GM23338 (cell line): ENCODE measurements around the gene ARMC9. TPM values are rescaled to one million over a fixed set of nuclear protein-coding genes. Genes with fewer than 3 reads are reported as not detected.
"Not testable (repeated sequence)": the region's sequence is repeated elsewhere in the genome, so short reads cannot be mapped to it uniquely, and the experiment has no call there.

Experiments used
- ATAC-seq: fragments of 200-7000 bp; cut with Tn5 transposase; 3 replicates; pipeline ENCODE4 v1.9.1; 2020
- DNase-seq: peaks from one replicate; pipeline ENCODE4 v3.0.0-alpha.2; 2015; ENCODE audit warnings: low spot score
- H2AFZ ChIP-seq: fragments of 200-600 bp; sonication (generic); 2 replicates; pipeline ENCODE4 v1.8.0; 2016; ENCODE audit warnings: antibody characterized with exemption, mild to moderate bottlenecking, moderate library complexity
- H3F3A ChIP-seq: fragments of 200-600 bp; sonication (generic); replicated peaks from 2 replicates; pipeline ENCODE4 v1.8.0; 2017; ENCODE audit warnings: antibody characterized with exemption, mixed run types, low read depth
- H3K27ac ChIP-seq: fragments of 200-600 bp; sonication (generic); 2 replicates; pipeline ENCODE4 v1.6.1; 2016; ENCODE audit warnings: low read depth
- H3K27me3 ChIP-seq: fragments of 200-600 bp; sonication (generic); 2 replicates; pipeline ENCODE4 v1.8.0; 2016; ENCODE audit warnings: mild to moderate bottlenecking, mixed run types, moderate library complexity; ENCODE audit not compliant: insufficient read depth
- H3K36me3 ChIP-seq: fragments of 200-600 bp; sonication (generic); 2 replicates; pipeline ENCODE4 v1.8.0; 2016; ENCODE audit warnings: mild to moderate bottlenecking; ENCODE audit not compliant: insufficient read depth
- H3K4me1 ChIP-seq: fragments of 200-600 bp; sonication (generic); 2 replicates; pipeline ENCODE4 v1.8.0; 2016; ENCODE audit warnings: mild to moderate bottlenecking, moderate library complexity; ENCODE audit not compliant: insufficient read depth
- H3K4me2 ChIP-seq: fragments of 200-600 bp; sonication (generic); 2 replicates; pipeline ENCODE4 v1.7.1; 2017; ENCODE audit warnings: mixed run types
- H3K4me3 ChIP-seq: fragments of 200-600 bp; sonication (generic); 2 replicates; pipeline ENCODE4 v1.6.1; 2016; ENCODE audit warnings: mixed run types
- H3K79me2 ChIP-seq: fragments of 200-600 bp; sonication (generic); replicated peaks from 2 replicates; pipeline ENCODE4 v1.8.0; 2017; ENCODE audit warnings: mild to moderate bottlenecking; ENCODE audit not compliant: insufficient read depth
- H3K9me2 ChIP-seq: fragments of 200-600 bp; sonication (generic); 2 replicates; pipeline ENCODE4 v1.8.0; 2017; ENCODE audit not compliant: insufficient read depth
- H4K20me1 ChIP-seq: fragments of 200-600 bp; sonication (generic); replicated peaks from 2 replicates; pipeline ENCODE4 v1.8.0; 2017; ENCODE audit warnings: mild to moderate bottlenecking; ENCODE audit not compliant: insufficient read depth
- H3K27ac Mint-ChIP-seq: 2 replicates; pipeline ENCODE4 v1.8.0; 2020; ENCODE audit warnings: inconsistent platforms, mild to moderate bottlenecking, moderate library complexity, mixed read lengths
- H3K27me3 Mint-ChIP-seq: 3 replicates; pipeline ENCODE4 v1.8.0; 2022; ENCODE audit warnings: low read depth, mild to moderate bottlenecking, moderate library complexity, mixed read lengths, inconsistent platforms; ENCODE audit not compliant: insufficient read depth, poor library complexity
- H3K36me3 Mint-ChIP-seq: 3 replicates; pipeline ENCODE4 v1.8.0; 2021; ENCODE audit warnings: low read depth, mild to moderate bottlenecking, inconsistent platforms, moderate library complexity, mixed read lengths
- H3K4me1 Mint-ChIP-seq: 3 replicates; pipeline ENCODE4 v1.8.0; 2020; ENCODE audit warnings: mild to moderate bottlenecking, inconsistent platforms, mixed read lengths
- H3K4me3 Mint-ChIP-seq: 3 replicates; pipeline ENCODE4 v1.8.0; 2021; ENCODE audit warnings: moderate library complexity, mild to moderate bottlenecking, inconsistent platforms, mixed read lengths
- H3K9me3 Mint-ChIP-seq: 3 replicates; pipeline ENCODE4 v1.8.0; 2020; ENCODE audit warnings: moderate library complexity, mild to moderate bottlenecking, inconsistent platforms, mixed read lengths
- EZH2 ChIP-seq: fragments of 200-600 bp; sonication (generic); IDR thresholded peaks from one replicate; pipeline ENCODE4 v1.8.0; 2017; ENCODE audit warnings: antibody characterized with exemption, mild to moderate bottlenecking, low read depth; ENCODE audit not compliant: unreplicated experiment
- NANOG ChIP-seq: IDR thresholded peaks from 2 replicates; pipeline ENCODE4 v1.6.1; 2016; ENCODE audit warnings: antibody characterized with exemption, borderline replicate concordance
- ZNF462 ChIP-seq: fragments of 250-450 bp; sonication (Bioruptor Pico); IDR thresholded peaks from 2 replicates; pipeline ENCODE4 v1.5.0; 2020; ENCODE audit warnings: mild to moderate bottlenecking, moderate library complexity
- polyA plus RNA-seq: library from polyadenylated mRNA; unstranded; fragments of >200 nt; fragmentation: Nextera tagmentation; extraction: Ambion mirVana; gene quantifications from 2 replicates; pipeline ENCODE4 v1.2.1, GENCODE V29; 2016
- total RNA-seq: library from RNA; depleted of rRNA; stranded (reverse); fragments of >200 nt; shearing (Covaris generic); gene quantifications from 2 replicates; pipeline ENCODE4 v1.2.3, GENCODE V29; 2014

Gene ARMC9
- total and polyA plus RNA-seq, 2 experiments from 2014 or later = 29.2 to 56.0 TPM

DNA sequence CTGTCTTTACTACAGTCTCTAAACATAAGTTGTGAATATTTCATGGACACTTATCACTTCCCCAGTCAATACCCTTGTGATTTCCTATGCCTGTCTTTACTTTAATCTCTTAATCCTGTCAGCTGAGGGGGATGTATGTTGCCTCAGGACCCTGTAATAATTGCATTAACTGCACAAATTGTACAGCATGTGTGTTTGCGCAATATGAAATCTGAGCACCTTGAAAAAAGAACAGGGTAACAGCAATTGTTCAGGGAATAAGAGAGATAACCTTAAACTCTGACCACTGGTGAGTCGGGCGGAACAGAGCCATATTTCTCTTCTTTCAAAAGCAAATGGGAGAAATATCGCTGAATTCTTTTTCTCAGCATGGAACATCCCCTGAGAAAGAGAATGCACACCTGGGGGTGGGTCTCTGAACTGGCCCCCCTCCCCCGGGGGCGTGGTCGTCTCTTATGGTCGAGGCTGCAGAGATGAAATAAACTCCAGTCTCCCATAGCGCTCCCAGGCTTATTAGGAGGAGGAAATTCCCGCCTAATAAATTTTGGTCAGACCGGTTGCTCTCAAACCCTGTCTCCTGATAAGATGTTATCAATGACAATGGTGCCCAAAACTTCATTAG is 177.7 kb downstream of the ARMC9 start:
- peak; percentile 48; the same call in 1 of the 2 replicates for TF ChIP-seq NANOG
- H3K4me3 Mint-ChIP-seq = peak overlapping the region; percentile 25; the same call in 2 of the 3 replicates
- not testable (repeated sequence) for H2AFZ ChIP-seq

GRCh38 chr2:231376857-231377256 is 178.4 kb downstream of the ARMC9 start:
- H3K36me3 ChIP-seq = no peaks in the 10 kb centered on the region
- H3K4me1 Mint-ChIP-seq = peaks cover 42% of the 10 kb centered on the region
- H3K9me2 ChIP-seq = no peaks in the 10 kb centered on the region
- H4K20me1 ChIP-seq = no peaks in the 10 kb centered on the region
- peak; percentile 35 for ATAC-seq
- H3F3A ChIP-seq = peaks cover 28% of the 10 kb centered on the region
- DNase-seq = peak; percentile 53
- H3K27me3 ChIP-seq = no peaks in the 10 kb centered on the region
- no peak overlapping the region for H2AFZ ChIP-seq
- peak overlapping the region; percentile 28; the same call in 2 of the 3 replicates for H3K4me3 Mint-ChIP-seq
- peak overlapping the region; percentile 93 for H3K27ac ChIP-seq
- H3K9me3 Mint-ChIP-seq = peaks cover 4% of the 10 kb centered on the region; the same call in 2 of the 3 replicates
- 0 out of 2 replicates have a peak overlapping the region, but pooled peaks have one; percentile 18 for H3K4me3 ChIP-seq
- peak overlapping the region; percentile 40; the same call in 1 of the 2 replicates for H3K4me2 ChIP-seq
- H3K4me1 ChIP-seq = peaks cover 36% of the 10 kb centered on the region
- TF ChIP-seq EZH2 (no peak), ZNF462 (CRISPR knock-in tag) (peak; percentile 70)
- peaks cover 21% of the 10 kb centered on the region for H3K27me3 Mint-ChIP-seq
- peaks cover 20% of the 10 kb centered on the region for H3K36me3 Mint-ChIP-seq
- H3K27ac Mint-ChIP-seq = peak overlapping the region; percentile 98
- no peaks in the 10 kb centered on the region for H3K79me2 ChIP-seq

More for the DNA sequence above, 177.7 kb downstream of the ARMC9 start:
- not testable (repeated sequence) for H3K9me3 Mint-ChIP-seq, H3K27me3 ChIP-seq, H3K36me3 ChIP-seq, H3K79me2 ChIP-seq, DNase-seq, H3K9me2 ChIP-seq, H4K20me1 ChIP-seq, ATAC-seq
- peak overlapping the region; percentile 36 for H3K4me3 ChIP-seq
- Mint-ChIP-seq H3K4me1 (peaks cover 49% of the 10 kb centered on the region), H3K27me3 (peaks cover 23% of the 10 kb centered on the region), H3K27ac (peak overlapping the region; percentile 98), H3K36me3 (peaks cover 15% of the 10 kb centered on the region; the same call in 2 of the 3 replicates)
- peak overlapping the region; percentile 93 for H3K27ac ChIP-seq
- peaks cover 44% of the 10 kb centered on the region for H3K4me1 ChIP-seq
- peaks cover 29% of the 10 kb centered on the region for H3F3A ChIP-seq
- H3K4me2 ChIP-seq = peak overlapping the region; percentile 67
